Tibial nerve (tissue), 4 donors: ENCODE results near the gene ATOH8. TPM values are rescaled to one million over a fixed set of nuclear protein-coding genes. Genes with fewer than 3 reads are reported as not detected.

ENCODE experiments used
- DNase-seq, 2 donors: peaks; one replicate each; pipeline ENCODE4 v3.0.0-alpha.2; 2019; ENCODE audit warnings: low spot score in 2 of 2
- H3K27ac ChIP-seq, 4 donors: fragments of 200-600 bp; sonication (generic) in 3 of 4; one replicate each; pipeline ENCODE4 v1.5.1; 2017 to 2019; ENCODE audit warnings: mild to moderate bottlenecking in 1 of 4
- H3K27me3 ChIP-seq, 2 donors: fragments of 200-600 bp; sonication (generic) in 1 of 2; one replicate each; pipeline versions ENCODE4 v1.5.1 to v1.6.0; 2017 to 2019
- H3K36me3 ChIP-seq, 3 donors: fragments of 200-600 bp; sonication (generic); one replicate each; pipeline ENCODE4 v1.5.1; 2018 to 2019
- H3K4me1 ChIP-seq, 4 donors: fragments of 200-600 bp; sonication (generic) in 3 of 4; one replicate each; pipeline ENCODE4 v1.5.1; 2017 to 2019
- H3K4me3 ChIP-seq, 4 donors: fragments of 200-600 bp; sonication (generic) in 3 of 4; one replicate each; pipeline ENCODE4 v1.5.1; 2017 to 2019; ENCODE audit warnings: mild to moderate bottlenecking in 1 of 4, moderate library complexity in 1 of 4
- H3K9me3 ChIP-seq, 4 donors: fragments of 200-600 bp; sonication (generic) in 3 of 4; one replicate each; pipeline ENCODE4 v1.5.1; 2017 to 2019
- CTCF ChIP-seq, 5 experiments: fragments of 200-600 bp in 3 of 5; fragments of 450-650 bp in 2 of 5; sonication (generic) in 3 of 5; IDR thresholded peaks; one replicate each; pipeline ENCODE4 v1.5.1; 2016 to 2019; ENCODE audit warnings: antibody characterized with exemption in 5 of 5, mild to moderate bottlenecking in 3 of 5, moderate library complexity in 2 of 5
- EP300 ChIP-seq, 2 donors: sonication (generic); formaldehyde crosslinking; IDR thresholded peaks; one replicate each; pipeline ENCODE4 v1.6.1; 2017; ENCODE audit warnings: antibody characterized with exemption in 2 of 2, mild to moderate bottlenecking in 1 of 2
- POLR2A ChIP-seq, 2 donors: fragments of 450-650 bp; IDR thresholded peaks; one replicate each; pipeline ENCODE4 v1.6.1; 2017; ENCODE audit warnings: antibody characterized with exemption in 2 of 2, mild to moderate bottlenecking in 2 of 2, moderate library complexity in 2 of 2
- WGBS, 2 donors: methylation state at CpG; one replicate each; pipeline ENCODE4 v1.1.5; 2018; 5-methylcytosine and 5-hydroxymethylcytosine counted together
- total RNA-seq, 4 donors: library from RNA; depleted of rRNA; stranded (reverse); fragments of >200 nt; gene quantifications; one replicate each; pipeline ENCODE4 v1.1.0, GENCODE V29; 2016

The ATOH8 gene
- total RNA-seq, 4 donors from 2014 or later = 98.0 to 170 (median 119) TPM

GRCh38 chr2:85733121-85733960 lies 20.4 kb upstream of the ATOH8 start:
- H3K4me3 ChIP-seq = no peak overlapping the region
- WGBS, 2 donors = 78 to 85% methylated on average over 17 of the region's 18 CpGs
- peak; percentile 62 to 74 for DNase-seq
- no peaks in the 10 kb centered on the region for H3K9me3 ChIP-seq
- H3K27me3 ChIP-seq = no peaks in the 10 kb centered on the region
- H3K27ac ChIP-seq = peak overlapping the region in 3 of 4 donors; percentile 27 to 93 (median 32)
- peaks cover 0 to 69% (median 21%) of the 10 kb centered on the region in 4 donors for H3K4me1 ChIP-seq
- H3K36me3 ChIP-seq = no peaks in the 10 kb centered on the region
- TF ChIP-seq POLR2A (IDR thresholded peaks at IDR 0.05) = no peak
- TF ChIP-seq EP300 (IDR thresholded peaks at IDR 0.05) = peak in 1 of 2 donors; percentile 42
- TF ChIP-seq CTCF (IDR thresholded peaks at IDR 0.05) = peak in 1 of 5 experiments; percentile 4

GRCh38 chr2:85734015-85734414 lies 19.8 kb upstream of the ATOH8 start:
- Histone ChIP-seq H3K36me3 (no peaks in the 10 kb centered on the region), H3K27me3 (no peaks in the 10 kb centered on the region), H3K27ac (peak overlapping the region in 2 of 4 donors; percentile 12 to 93), H3K4me3 (no peak overlapping the region), H3K4me1 (peaks cover 0 to 62% (median 19%) of the 10 kb centered on the region in 4 donors), H3K9me3 (no peaks in the 10 kb centered on the region)
- no peak for TF ChIP-seq EP300 (IDR thresholded peaks at IDR 0.05)
- TF ChIP-seq CTCF (IDR thresholded peaks at IDR 0.05) = no peak
- no peak for TF ChIP-seq POLR2A (IDR thresholded peaks at IDR 0.05)
- WGBS, 2 donors = 100% methylated on average over 2 of the region's 4 CpGs
- no peak for DNase-seq

GRCh38 chr2:85734942-85735608 lies 18.7 kb upstream of the ATOH8 start:
- Histone ChIP-seq H3K27ac (peak overlapping the region in 2 of 4 donors; percentile 15 to 93), H3K4me1 (peaks cover 0 to 57% (median 16%) of the 10 kb centered on the region in 4 donors), H3K36me3 (no peaks in the 10 kb centered on the region), H3K4me3 (no peak overlapping the region), H3K27me3 (no peaks in the 10 kb centered on the region), H3K9me3 (no peaks in the 10 kb centered on the region)
- WGBS, 2 donors = 89% methylated on average over 5 of the region's 5 CpGs
- no peak for TF ChIP-seq CTCF (IDR thresholded peaks at IDR 0.05)
- TF ChIP-seq POLR2A (IDR thresholded peaks at IDR 0.05) = no peak
- no peak for TF ChIP-seq EP300 (IDR thresholded peaks at IDR 0.05)
- DNase-seq = no peak

- Histone ChIP-seq H3K27ac (peak overlapping the region in 2 of 4 donors; percentile 15 to 93), H3K4me3 (no peak overlapping the region), H3K4me1 (peaks cover 0 to 61% (median 18%) of the 10 kb centered on the region in 4 donors), H3K27me3 (no peaks in the 10 kb centered on the region), H3K36me3 (no peaks in the 10 kb centered on the region), H3K9me3 (no peaks in the 10 kb centered on the region)
- DNase-seq = no peak
- TF ChIP-seq EP300 (IDR thresholded peaks at IDR 0.05) (no peak), CTCF (IDR thresholded peaks at IDR 0.05) (no peak), POLR2A (IDR thresholded peaks at IDR 0.05) (no peak)
These were observed 18.1 kb upstream of the ATOH8 start for GRCh38 chr2:85735691-85736090.
